Activated T-helper 1 cell treated with anti-CD3 and anti-CD28 coated beads, Interleukin-12 subunit alpha, Interleukin-12 subunit beta, Interleukin-2, Interleukin-4 antibody, amounts not matched to agents 30 ng/mL and 10 ng/mL and 1 ng/mL, durations not matched to agents 14 hours and 24 hours and 36 hours (primary cell): ENCODE data around the gene MAGI1. TPM values are rescaled to one million over a fixed set of nuclear protein-coding genes. Genes with fewer than 3 reads are reported as not detected.

Source experiments
- DNase-seq: peaks from one replicate; pipeline ENCODE4 v3.0.0; 2021; ENCODE audit warnings: low spot score
- H3K27ac Mint-ChIP-seq: one replicate; pipeline ENCODE4 v1.8.0; 2021; ENCODE audit warnings: mild to moderate bottlenecking, mixed read lengths
- H3K27me3 Mint-ChIP-seq: one replicate; pipeline ENCODE4 v1.8.0; 2022; ENCODE audit warnings: mild to moderate bottlenecking, moderate library complexity, mixed read lengths; ENCODE audit not compliant: insufficient read depth
- H3K36me3 Mint-ChIP-seq: one replicate; pipeline ENCODE4 v1.8.0; 2021; ENCODE audit warnings: low read depth, mixed read lengths
- H3K4me1 Mint-ChIP-seq: one replicate; pipeline ENCODE4 v1.8.0; 2021; ENCODE audit warnings: low read depth, mixed read lengths
- H3K4me3 Mint-ChIP-seq: one replicate; pipeline ENCODE4 v1.8.0; 2021; ENCODE audit warnings: mild to moderate bottlenecking, moderate library complexity, mixed read lengths
- H3K9me3 Mint-ChIP-seq: one replicate; pipeline ENCODE4 v1.8.0; 2021; ENCODE audit warnings: mixed read lengths
- intact Hi-C: fragments of 100-400 bp; cut with micrococcal nuclease; formaldehyde crosslinking; loops from one replicate; pipeline ENCODE4 v1.15.1; 2024
- total RNA-seq: library from RNA; stranded (reverse); gene quantifications from 2 replicates; pipeline ENCODE4 v1.2.3, GENCODE V29; 2022

The MAGI1 gene
- total RNA-seq, 1 donor from 2014 or later = 0.75 TPM

GRCh38 chr3:65371053-65371452 is 667.7 kb downstream of the MAGI1 start:
- Mint-ChIP-seq H3K9me3 (peaks cover 15% of the 10 kb centered on the region), H3K36me3 (no peaks in the 10 kb centered on the region), H3K4me3 (no peak overlapping the region), H3K27ac (no peak overlapping the region), H3K27me3 (no peaks in the 10 kb centered on the region), H3K4me1 (no peaks in the 10 kb centered on the region)
- intact Hi-C loops = no loop called here
- DNase-seq = no peak

DNA sequence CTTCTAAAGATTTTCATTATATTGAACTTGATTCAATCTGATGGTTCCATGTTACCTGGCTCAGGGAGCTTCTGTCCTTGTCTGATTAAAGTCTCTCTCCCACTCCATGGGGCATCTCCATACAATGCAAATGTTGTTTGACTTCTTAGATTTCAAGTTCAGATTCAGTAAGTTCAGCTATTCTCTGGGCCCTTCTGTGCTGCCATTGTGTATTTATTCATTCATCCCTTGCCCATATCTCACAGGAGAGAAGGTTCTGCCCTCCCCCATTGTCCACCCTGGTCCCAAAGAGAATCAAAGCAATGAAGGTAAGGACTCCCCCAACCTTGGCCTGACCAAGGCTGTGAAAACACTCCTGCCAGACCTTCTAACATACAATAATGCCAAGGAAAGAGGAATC is 669.9 kb downstream of the MAGI1 start:
- Mint-ChIP-seq H3K27me3 (no peaks in the 10 kb centered on the region), H3K9me3 (peaks cover 15% of the 10 kb centered on the region), H3K27ac (no peak overlapping the region), H3K36me3 (no peaks in the 10 kb centered on the region), H3K4me1 (no peaks in the 10 kb centered on the region), H3K4me3 (no peak overlapping the region)
- intact Hi-C loops = no loop called here
- no peak for DNase-seq

DNA sequence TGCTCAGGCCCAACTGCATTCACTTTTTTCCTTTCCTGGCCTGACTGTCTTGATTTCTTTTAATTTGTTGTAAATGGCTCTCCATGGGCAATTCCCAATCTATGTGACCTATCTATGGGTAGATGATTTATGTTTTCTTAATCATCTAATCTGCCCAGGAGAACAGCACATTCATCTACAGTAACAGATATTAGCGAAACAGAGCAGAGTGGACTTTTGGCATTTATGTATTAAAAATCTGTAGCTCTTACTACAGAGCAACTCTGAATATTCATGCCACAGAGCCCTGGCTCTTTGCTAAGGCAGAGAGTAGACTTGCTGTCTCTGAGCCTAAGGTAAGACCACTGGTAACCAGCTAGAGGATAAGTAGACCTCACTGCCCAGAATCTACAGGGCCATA is 676.0 kb downstream of the MAGI1 start:
- H3K9me3 Mint-ChIP-seq = peaks cover 3% of the 10 kb centered on the region
- DNase-seq = no peak
- H3K27ac Mint-ChIP-seq = no peak overlapping the region
- no peaks in the 10 kb centered on the region for H3K27me3 Mint-ChIP-seq
- H3K36me3 Mint-ChIP-seq = no peaks in the 10 kb centered on the region
- no peak overlapping the region for H3K4me3 Mint-ChIP-seq
- intact Hi-C loops = no loop called here
- no peaks in the 10 kb centered on the region for H3K4me1 Mint-ChIP-seq

- peaks cover 3% of the 10 kb centered on the region for H3K9me3 Mint-ChIP-seq
- no peaks in the 10 kb centered on the region for H3K4me1 Mint-ChIP-seq
- H3K36me3 Mint-ChIP-seq = no peaks in the 10 kb centered on the region
- H3K4me3 Mint-ChIP-seq = no peak overlapping the region
- intact Hi-C loops = no loop called here
- peaks cover 4% of the 10 kb centered on the region for H3K27me3 Mint-ChIP-seq
- DNase-seq = no peak
- H3K27ac Mint-ChIP-seq = no peak overlapping the region
These were observed 677.3 kb downstream of the MAGI1 start for GRCh38 chr3:65361448-65361847.

DNA sequence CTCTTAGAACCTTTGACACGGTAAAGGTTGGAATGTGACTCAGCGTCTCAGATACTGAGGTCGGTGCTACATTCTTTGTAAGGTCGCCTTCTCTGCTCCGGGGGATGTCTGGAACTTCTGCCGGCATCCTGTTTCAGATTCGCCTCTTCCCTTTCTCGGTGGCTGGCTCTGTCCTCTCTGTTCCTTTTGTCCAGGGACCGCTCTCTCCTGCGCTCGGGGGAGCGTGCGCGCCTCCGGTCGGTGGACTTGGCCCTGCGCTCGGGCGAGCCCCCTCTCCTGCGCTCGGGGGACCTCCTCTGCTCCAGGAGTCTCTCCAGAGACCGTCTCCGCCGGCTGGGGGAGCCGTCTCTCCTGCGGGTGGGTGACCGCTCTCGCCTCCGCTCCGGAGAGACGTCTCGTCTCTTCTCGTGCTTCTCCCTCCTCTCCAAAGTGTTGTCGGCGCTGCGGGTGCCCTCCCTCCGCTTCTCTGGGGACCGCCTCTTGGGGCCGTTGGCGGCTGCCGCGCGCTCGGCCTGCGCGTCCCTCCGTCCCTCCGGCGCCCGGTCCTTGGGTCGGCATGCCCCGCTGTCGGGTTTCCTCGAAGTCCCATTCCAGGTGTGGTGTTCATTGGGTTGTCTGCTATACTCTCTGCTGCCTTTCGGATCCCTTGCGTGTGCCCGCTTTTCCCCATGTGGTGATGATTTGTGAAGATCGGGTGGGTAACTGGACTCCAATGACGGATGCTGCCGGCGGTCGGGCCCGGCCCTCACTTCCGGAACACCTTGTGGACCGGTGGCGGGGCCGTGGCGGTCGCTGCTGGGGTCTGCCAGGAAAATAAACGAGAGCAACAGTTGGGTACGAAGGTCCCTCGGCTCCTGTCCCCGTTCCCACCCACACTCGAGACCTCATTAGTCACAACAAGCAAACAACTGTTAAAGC is 682.1 kb downstream of the MAGI1 start:
- peaks cover under 1% of the 10 kb centered on the region for H3K9me3 Mint-ChIP-seq
- H3K27ac Mint-ChIP-seq = no peak overlapping the region
- DNase-seq = no peak
- H3K27me3 Mint-ChIP-seq = peaks cover 4% of the 10 kb centered on the region
- H3K36me3 Mint-ChIP-seq = no peaks in the 10 kb centered on the region
- no peaks in the 10 kb centered on the region for H3K4me1 Mint-ChIP-seq
- no peak overlapping the region for H3K4me3 Mint-ChIP-seq
- intact Hi-C loops = no loop called here

- H3K36me3 Mint-ChIP-seq = no peaks in the 10 kb centered on the region
These were observed 683.8 kb downstream of the MAGI1 start for GRCh38 chr3:65354880-65355279.

DNA sequence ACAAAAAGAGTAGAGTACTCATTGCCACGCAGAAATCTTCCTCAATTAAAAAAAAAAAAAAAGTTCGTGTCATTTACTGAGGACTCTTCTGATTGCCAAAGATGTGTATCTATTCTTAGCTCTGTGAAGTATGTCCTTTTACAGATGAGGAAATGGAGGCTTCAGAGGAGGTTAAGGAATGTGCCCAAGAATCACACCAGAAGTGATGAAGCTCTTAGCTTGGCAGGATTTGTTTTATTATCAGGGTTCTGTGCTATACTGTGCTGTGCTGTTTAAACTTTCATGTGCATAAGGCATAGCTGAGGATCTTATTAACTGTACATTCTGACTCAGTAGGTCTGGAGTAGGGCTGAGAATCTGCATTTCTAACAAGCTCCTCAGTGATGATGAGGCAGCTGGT is 685.8 kb downstream of the MAGI1 start:
- Mint-ChIP-seq H3K9me3 (no peaks in the 10 kb centered on the region), H3K4me3 (no peak overlapping the region), H3K36me3 (no peaks in the 10 kb centered on the region), H3K27me3 (peaks cover 4% of the 10 kb centered on the region), H3K4me1 (no peaks in the 10 kb centered on the region), H3K27ac (no peak overlapping the region)
- DNase-seq = no peak
- intact Hi-C loops = no loop called here

More at GRCh38 chr3:65354880-65355279, 683.8 kb downstream of the MAGI1 start:
- intact Hi-C loops = no loop called here
- no peaks in the 10 kb centered on the region for H3K9me3 Mint-ChIP-seq
- H3K4me3 Mint-ChIP-seq = no peak overlapping the region
- no peak overlapping the region for H3K27ac Mint-ChIP-seq
- no peak for DNase-seq
- H3K4me1 Mint-ChIP-seq = no peaks in the 10 kb centered on the region
- peaks cover 4% of the 10 kb centered on the region for H3K27me3 Mint-ChIP-seq

DNA sequence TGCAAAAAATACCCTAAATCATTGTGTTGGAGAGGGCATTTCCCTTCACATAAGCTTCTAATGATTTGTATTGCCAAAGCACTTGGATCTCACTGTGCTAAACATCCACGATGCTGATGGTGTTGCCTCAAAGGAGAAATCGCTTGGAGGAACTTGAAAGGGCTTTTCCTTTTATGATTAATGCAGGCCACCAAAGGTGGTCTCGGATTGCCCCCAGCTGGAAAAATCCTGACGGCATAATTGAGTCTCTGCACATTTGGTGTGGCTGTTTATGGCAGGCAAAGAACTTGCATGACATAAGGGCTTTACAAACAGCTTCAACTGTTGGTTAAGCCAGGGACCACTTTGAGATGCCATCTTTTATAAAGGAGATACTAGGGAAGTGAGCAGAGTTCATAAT is 687.0 kb downstream of the MAGI1 start:
- DNase-seq = no peak
- H3K4me3 Mint-ChIP-seq = no peak overlapping the region
- peaks cover under 1% of the 10 kb centered on the region for H3K27me3 Mint-ChIP-seq
- H3K36me3 Mint-ChIP-seq = no peaks in the 10 kb centered on the region
- H3K4me1 Mint-ChIP-seq = no peaks in the 10 kb centered on the region
- intact Hi-C loops = no loop called here
- H3K9me3 Mint-ChIP-seq = no peaks in the 10 kb centered on the region
- no peak overlapping the region for H3K27ac Mint-ChIP-seq

- H3K36me3 Mint-ChIP-seq = no peaks in the 10 kb centered on the region
- intact Hi-C loops = no loop called here
- no peaks in the 10 kb centered on the region for H3K4me1 Mint-ChIP-seq
- H3K27ac Mint-ChIP-seq = no peak overlapping the region
- no peak for DNase-seq
- no peak overlapping the region for H3K4me3 Mint-ChIP-seq
- no peaks in the 10 kb centered on the region for H3K9me3 Mint-ChIP-seq
- no peaks in the 10 kb centered on the region for H3K27me3 Mint-ChIP-seq
These were observed 687.8 kb downstream of the MAGI1 start for GRCh38 chr3:65350801-65351476.

- Mint-ChIP-seq H3K9me3 (no peaks in the 10 kb centered on the region), H3K27me3 (no peaks in the 10 kb centered on the region), H3K36me3 (no peaks in the 10 kb centered on the region), H3K27ac (no peak overlapping the region), H3K4me3 (no peak overlapping the region), H3K4me1 (no peaks in the 10 kb centered on the region)
- intact Hi-C loops = no loop called here
- no peak for DNase-seq
These were observed 690.2 kb downstream of the MAGI1 start for GRCh38 chr3:65348398-65348995.

DNA sequence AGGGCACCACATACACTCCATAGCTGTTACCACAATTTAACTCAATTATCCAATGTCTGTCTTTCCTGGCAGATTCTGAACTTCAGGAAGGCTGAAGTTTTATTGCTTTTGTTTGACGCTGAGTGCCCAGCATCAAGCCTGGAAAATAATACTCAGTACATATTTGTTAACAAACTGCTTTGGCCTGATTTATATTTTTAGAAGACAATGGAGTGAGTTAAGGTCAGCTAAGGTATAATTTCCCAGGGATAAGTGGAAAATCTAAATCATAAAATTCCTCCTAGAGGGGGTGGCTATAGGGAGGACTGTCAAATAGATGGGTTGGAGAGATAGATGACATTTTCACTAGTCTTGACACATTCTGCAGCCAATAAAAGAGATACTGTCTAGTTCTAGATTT is 691.6 kb downstream of the MAGI1 start:
- no peak for DNase-seq
- intact Hi-C loops = no loop called here
- H3K27me3 Mint-ChIP-seq = no peaks in the 10 kb centered on the region
- no peaks in the 10 kb centered on the region for H3K4me1 Mint-ChIP-seq
- H3K36me3 Mint-ChIP-seq = no peaks in the 10 kb centered on the region
- H3K4me3 Mint-ChIP-seq = no peak overlapping the region
- no peak overlapping the region for H3K27ac Mint-ChIP-seq
- H3K9me3 Mint-ChIP-seq = no peaks in the 10 kb centered on the region

DNA sequence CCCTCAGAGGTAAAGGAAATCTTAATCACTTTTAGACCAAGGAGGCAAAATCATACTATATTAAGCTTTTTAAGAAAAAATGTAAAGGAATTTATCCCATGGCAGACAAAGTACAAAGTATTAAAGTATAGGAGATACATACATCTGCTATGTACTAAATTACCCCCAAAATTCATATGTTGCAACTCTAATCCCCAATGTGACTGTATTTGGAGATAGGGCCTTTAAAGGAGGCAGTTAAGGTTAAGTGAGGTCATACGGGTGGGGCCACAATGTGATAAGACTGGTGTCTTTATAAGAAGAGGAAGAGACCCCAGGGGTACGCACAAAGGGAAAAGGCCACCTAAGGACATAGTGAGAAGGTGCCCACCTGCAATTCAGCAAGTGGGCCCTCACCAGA is 693.9 kb downstream of the MAGI1 start:
- no peaks in the 10 kb centered on the region for H3K9me3 Mint-ChIP-seq
- intact Hi-C loops = no loop called here

DNA sequence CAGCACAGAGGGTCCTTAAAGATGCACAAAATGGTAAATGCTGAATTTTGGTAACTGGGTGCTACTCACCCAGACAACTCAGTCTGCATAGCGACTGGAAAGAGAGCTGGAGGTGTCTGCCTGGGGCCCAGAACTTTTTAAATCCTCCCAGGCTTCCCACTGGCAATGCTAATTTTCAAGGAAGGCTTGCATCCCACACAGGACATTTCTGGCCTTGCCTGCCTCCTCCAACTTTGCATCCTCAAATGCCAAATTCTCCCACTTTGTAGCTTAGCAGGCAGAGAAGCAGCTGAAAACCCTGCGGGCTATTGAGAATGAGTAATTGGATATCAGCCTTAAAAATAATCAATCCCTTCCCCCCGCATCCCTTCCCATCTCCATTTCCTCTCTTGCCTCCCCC is 694.3 kb downstream of the MAGI1 start:
- Mint-ChIP-seq H3K36me3 (no peaks in the 10 kb centered on the region), H3K27me3 (no peaks in the 10 kb centered on the region), H3K9me3 (no peaks in the 10 kb centered on the region), H3K27ac (no peak overlapping the region), H3K4me3 (no peak overlapping the region), H3K4me1 (no peaks in the 10 kb centered on the region)
- DNase-seq = no peak
- intact Hi-C loops = no loop called here

More for the DNA sequence above, 693.9 kb downstream of the MAGI1 start:
- Mint-ChIP-seq H3K4me1 (no peaks in the 10 kb centered on the region), H3K4me3 (no peak overlapping the region), H3K27ac (no peak overlapping the region), H3K36me3 (no peaks in the 10 kb centered on the region), H3K27me3 (no peaks in the 10 kb centered on the region)
- DNase-seq = no peak
